B cell (primary cell): ENCODE measurements around the gene SHB. TPM values are rescaled to one million over a fixed set of nuclear protein-coding genes. Genes with fewer than 3 reads are reported as not detected.

ENCODE experiments used
- ATAC-seq: fragments of 200-7000 bp; cut with Tn5 transposase; one replicate; pipeline ENCODE4 v1.10.0; 2021; ENCODE audit warnings: low read depth, mild to moderate bottlenecking, moderate number of reproducible peaks, moderate library complexity
- CTCF ChIA-PET: fragments of 350-600 bp; sonication (Branson Sonifier 250); formaldehyde crosslinking; loops from one replicate; lab custom pipeline; 2021; ENCODE audit warnings: antibody characterized with exemption, inconsistent platforms; lab: Charles Lee
- POLR2A ChIA-PET: fragments of 350-600 bp; sonication (Branson Sonifier 250); formaldehyde crosslinking; loops from one replicate; lab custom pipeline; 2021; ENCODE audit warnings: antibody characterized with exemption; lab: Charles Lee
- DNase-seq: peaks from one replicate; pipeline ENCODE4 v3.0.0; 2013
- H2AFZ ChIP-seq: 2 replicates; pipeline ENCODE4 v1.6.1; 2012; ENCODE audit warnings: mild to moderate bottlenecking, low read depth, low read length; ENCODE audit not compliant: insufficient read depth, poor library complexity, severe bottlenecking
- H3K27ac ChIP-seq, 2 donors: 1 replicate in 1 of 2; 2 replicates in 1 of 2; pipeline ENCODE4 v1.5.1; 2012 to 2013; ENCODE audit warnings: low read length in 2 of 2, mild to moderate bottlenecking in 2 of 2, moderate library complexity in 1 of 2
- H3K27me3 ChIP-seq, 4 experiments: fragments of 200-600 bp in 1 of 4; sonication (generic) in 1 of 4; replicated peaks in 1 of 4; 1 replicate in 2 of 4; 2 replicates in 2 of 4; pipeline versions ENCODE4 v1.6.1 to v1.7.0; 2013 to 2016; ENCODE audit warnings: low read length in 3 of 4, mild to moderate bottlenecking in 2 of 4, mixed read lengths in 1 of 4, moderate library complexity in 1 of 4; ENCODE audit not compliant: insufficient read depth in 4 of 4, control insufficient read depth in 3 of 4; ENCODE audit errors: control extremely low read depth in 1 of 4
- H3K36me3 ChIP-seq, 2 experiments: replicated peaks in 1 of 2; 1 replicate in 1 of 2; 2 replicates in 1 of 2; pipeline versions ENCODE4 v1.6.1 to v1.7.1; 2013; ENCODE audit warnings: low read length in 1 of 2; ENCODE audit not compliant: insufficient read depth in 2 of 2, control insufficient read depth in 1 of 2; ENCODE audit errors: control extremely low read depth in 1 of 2, extremely low read depth in 1 of 2
- H3K4me1 ChIP-seq, 2 donors: fragments of 200-600 bp in 1 of 2; sonication (generic) in 1 of 2; 1 replicate in 1 of 2; 2 replicates in 1 of 2; pipeline versions ENCODE4 v1.5.1 to v1.6.1; 2013 to 2017; ENCODE audit warnings: low read length in 2 of 2; ENCODE audit not compliant: control insufficient read depth in 2 of 2, insufficient read depth in 2 of 2
- H3K4me2 ChIP-seq: replicated peaks from 2 replicates; pipeline ENCODE3; 2012; ENCODE audit warnings: mild to moderate bottlenecking, low read depth, low read length; ENCODE audit not compliant: poor library complexity, severe bottlenecking
- H3K4me3 ChIP-seq, 5 experiments: fragments of 200-600 bp in 1 of 5; sonication (generic) in 1 of 5; 1 replicate in 3 of 5; 2 replicates in 2 of 5; pipeline versions ENCODE4 v1.5.1 to v1.7.0; 2011 to 2016; ENCODE audit warnings: low read length in 4 of 5, mild to moderate bottlenecking in 4 of 5, low read depth in 2 of 5, control low read depth in 1 of 5, moderate library complexity in 1 of 5; ENCODE audit not compliant: insufficient read depth in 1 of 5; ENCODE audit errors: control extremely low read depth in 1 of 5, extremely low read depth in 1 of 5
- H3K79me2 ChIP-seq: fragments of 200-600 bp; sonication (generic); one replicate; pipeline ENCODE4 v1.6.0; 2016; ENCODE audit warnings: low read length; ENCODE audit not compliant: control insufficient read depth, insufficient read depth
- H3K9ac ChIP-seq: fragments of 200-600 bp; sonication (generic); 2 replicates; pipeline ENCODE4 v1.6.1; 2017; ENCODE audit warnings: mild to moderate bottlenecking, low read length, moderate library complexity
- H3K9me3 ChIP-seq, 3 donors: one replicate each; pipeline versions ENCODE4 v1.6.1 to v1.7.1; 2013; ENCODE audit warnings: low read length in 2 of 3; ENCODE audit not compliant: control insufficient read depth in 2 of 3, insufficient read depth in 1 of 3; ENCODE audit errors: control extremely low read depth in 1 of 3
- H4K20me1 ChIP-seq: 2 replicates; pipeline ENCODE4 v1.6.0; 2012; ENCODE audit warnings: mild to moderate bottlenecking, low read length; ENCODE audit not compliant: insufficient read depth, control insufficient read depth, poor library complexity, severe bottlenecking
- H3K27ac Mint-ChIP-seq: one replicate; pipeline ENCODE4 v1.8.0; 2021; ENCODE audit warnings: mixed read lengths
- H3K27me3 Mint-ChIP-seq: one replicate; pipeline ENCODE4 v1.8.0; 2021; ENCODE audit warnings: mixed read lengths
- H3K4me1 Mint-ChIP-seq: one replicate; pipeline ENCODE4 v1.8.0; 2021; ENCODE audit warnings: mixed read lengths
- H3K4me3 Mint-ChIP-seq: one replicate; pipeline ENCODE4 v1.8.0; 2021; ENCODE audit warnings: mixed read lengths
- H3K9me3 Mint-ChIP-seq: one replicate; pipeline ENCODE4 v1.8.0; 2022; ENCODE audit warnings: mixed read lengths; ENCODE audit not compliant: insufficient read depth
- EZH2 ChIP-seq: IDR thresholded peaks from 2 replicates; pipeline ENCODE4 v1.6.1; 2012; ENCODE audit warnings: borderline replicate concordance, low read depth, mild to moderate bottlenecking, moderate library complexity, low read length; ENCODE audit not compliant: insufficient read depth, poor library complexity, severe bottlenecking
- WGBS: methylation state at CpG from one replicate; pipeline ENCODE4 v1.1.5; 2013; ENCODE audit warnings: missing lambda C conversion rate; ENCODE audit not compliant: insufficient coverage; 5-methylcytosine and 5-hydroxymethylcytosine counted together
- intact Hi-C: fragments of 100-400 bp; cut with micrococcal nuclease; formaldehyde crosslinking; loops from one replicate; pipeline ENCODE4 v1.10.0; 2022
- polyA plus RNA-seq: library from polyadenylated mRNA; depleted of rRNA; stranded (reverse); fragments of >200 nt; gene quantifications from 2 replicates; pipeline ENCODE4 v1.2.3, GENCODE V29; 2012
- total RNA-seq, 2 donors: library from RNA; stranded (reverse); fragments of 120-200 nt in 1 of 2; gene quantifications; 1 replicate in 1 of 2; 2 replicates in 1 of 2; pipeline versions ENCODE4 v1.2.3 to v1.2.4, GENCODE V29; 2013 to 2022
- TF ChIP-seq, protein P1 (sequence below): fragments of 200-600 bp; IDR thresholded peaks from one replicate; pipeline ENCODE4 v1.8.0; 2022; ENCODE audit warnings: antibody characterized with exemption, mild to moderate bottlenecking

The SHB gene
- total and polyA plus RNA-seq, 2 donors (not counting 1 experiment from before 2014, with no cell fraction given): 0.06 to 1.9 TPM

DNA sequence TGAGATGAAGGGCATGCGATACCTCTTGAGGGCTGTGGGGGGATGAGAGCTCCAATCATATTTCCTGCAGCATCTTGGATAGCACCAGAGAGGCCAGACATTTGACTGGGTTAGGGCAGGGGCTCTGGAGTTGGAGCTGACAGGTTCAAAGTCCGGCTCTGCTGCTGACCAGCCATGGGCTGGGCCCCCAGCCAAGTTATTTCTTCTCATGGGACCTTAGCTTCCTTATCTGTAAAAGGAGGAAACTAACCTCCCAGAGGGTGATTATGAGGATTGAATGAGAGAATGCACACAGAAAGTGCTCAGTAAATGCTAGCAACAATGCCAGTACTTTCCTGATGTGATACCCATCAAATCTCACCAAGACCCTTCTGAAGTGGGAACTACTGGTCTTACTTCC is 99.9 kb downstream of the SHB start:
- H3K27ac Mint-ChIP-seq: no peak overlapping the region
- Histone ChIP-seq H3K79me2 (no peaks in the 10 kb centered on the region), H3K4me1 (no peaks in the 10 kb centered on the region), H2AFZ (no peak overlapping the region), H3K4me3 (no peak overlapping the region), H3K36me3 (no peaks in the 10 kb centered on the region), H3K9ac (no peak overlapping the region), H3K27ac (no peak overlapping the region), H3K27me3 (no peaks in the 10 kb centered on the region), H4K20me1 (no peaks in the 10 kb centered on the region), H3K4me2 (no peak overlapping the region), H3K9me3 (no peaks in the 10 kb centered on the region)
- intact Hi-C loops: no loop called here
- H3K9me3 Mint-ChIP-seq: no peaks in the 10 kb centered on the region
- H3K4me1 Mint-ChIP-seq: no peaks in the 10 kb centered on the region
- no peak for TF ChIP-seq EZH2
- TF ChIP-seq, protein P1, sequence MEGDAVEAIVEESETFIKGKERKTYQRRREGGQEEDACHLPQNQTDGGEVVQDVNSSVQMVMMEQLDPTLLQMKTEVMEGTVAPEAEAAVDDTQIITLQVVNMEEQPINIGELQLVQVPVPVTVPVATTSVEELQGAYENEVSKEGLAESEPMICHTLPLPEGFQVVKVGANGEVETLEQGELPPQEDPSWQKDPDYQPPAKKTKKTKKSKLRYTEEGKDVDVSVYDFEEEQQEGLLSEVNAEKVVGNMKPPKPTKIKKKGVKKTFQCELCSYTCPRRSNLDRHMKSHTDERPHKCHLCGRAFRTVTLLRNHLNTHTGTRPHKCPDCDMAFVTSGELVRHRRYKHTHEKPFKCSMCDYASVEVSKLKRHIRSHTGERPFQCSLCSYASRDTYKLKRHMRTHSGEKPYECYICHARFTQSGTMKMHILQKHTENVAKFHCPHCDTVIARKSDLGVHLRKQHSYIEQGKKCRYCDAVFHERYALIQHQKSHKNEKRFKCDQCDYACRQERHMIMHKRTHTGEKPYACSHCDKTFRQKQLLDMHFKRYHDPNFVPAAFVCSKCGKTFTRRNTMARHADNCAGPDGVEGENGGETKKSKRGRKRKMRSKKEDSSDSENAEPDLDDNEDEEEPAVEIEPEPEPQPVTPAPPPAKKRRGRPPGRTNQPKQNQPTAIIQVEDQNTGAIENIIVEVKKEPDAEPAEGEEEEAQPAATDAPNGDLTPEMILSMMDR: no peak
- ChIA-PET POLR2A (no interaction called here), CTCF (no interaction called here)
- ATAC-seq (no peak), DNase-seq (no peak)
- no peaks in the 10 kb centered on the region for H3K27me3 Mint-ChIP-seq
- 50% methylated on average over 2 of the region's 2 CpGs for WGBS
- no peak overlapping the region for H3K4me3 Mint-ChIP-seq

DNA sequence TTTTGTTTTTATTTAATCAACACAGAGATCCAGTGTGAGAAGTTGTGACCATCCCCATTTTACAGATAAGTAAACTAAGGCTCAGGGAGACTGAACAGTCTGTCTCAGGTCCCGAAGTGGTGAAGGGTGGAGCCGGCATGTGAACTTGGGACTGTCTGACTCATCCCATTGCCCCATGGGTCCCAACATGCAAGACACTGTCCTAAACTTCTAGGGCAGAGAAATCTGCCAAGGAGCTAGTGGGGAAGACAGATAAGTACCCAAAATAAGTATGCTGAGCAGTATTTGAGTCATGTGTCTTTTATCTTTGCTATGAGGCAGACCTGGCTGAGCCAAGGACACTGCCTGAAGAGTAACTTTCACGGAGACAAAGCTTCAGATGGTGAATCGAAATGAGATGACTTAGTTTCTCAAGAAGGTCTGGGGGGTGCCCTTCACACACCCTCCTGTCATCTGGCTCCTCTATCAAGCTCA is 100.8 kb downstream of the SHB start:
- Histone ChIP-seq H3K4me2 (no peak overlapping the region), H3K79me2 (no peaks in the 10 kb centered on the region), H3K9ac (no peak overlapping the region), H4K20me1 (no peaks in the 10 kb centered on the region), H3K4me3 (no peak overlapping the region), H3K36me3 (no peaks in the 10 kb centered on the region), H3K27ac (no peak overlapping the region), H3K27me3 (no peaks in the 10 kb centered on the region), H3K4me1 (no peaks in the 10 kb centered on the region), H2AFZ (no peak overlapping the region), H3K9me3 (no peaks in the 10 kb centered on the region)
- DNase-seq (no peak), ATAC-seq (no peak)
- Mint-ChIP-seq H3K9me3 (no peaks in the 10 kb centered on the region), H3K4me3 (no peak overlapping the region), H3K4me1 (no peaks in the 10 kb centered on the region), H3K27ac (no peak overlapping the region), H3K27me3 (no peaks in the 10 kb centered on the region)
- ChIA-PET POLR2A (no interaction called here), CTCF (no interaction called here)
- intact Hi-C loops: no loop called here
- 83% methylated on average over 2 of the region's 4 CpGs for WGBS
- TF ChIP-seq EZH2: no peak
- TF ChIP-seq, protein P1: no peak
